Measurements from ENCODE around the gene MACROD2.

MACROD2 gene

GRCh38 chr20:14928083-14928482 is 932.8 kb downstream of the MACROD2 start:
- no peak for DNase-seq (ENCODE audit: low read depth in 3 of 3, low spot score in 1 of 3)

- DNase-seq (ENCODE audit: low read depth in 3 of 3, low spot score in 1 of 3), result no peak
Observed at GRCh38 chr20:14929388-14929787, 934.1 kb downstream of the MACROD2 start.

- no peak for DNase-seq (ENCODE audit: low read depth in 3 of 3, low spot score in 1 of 3)
Observed at GRCh38 chr20:14932040-14932439, 936.7 kb downstream of the MACROD2 start.

- no peak for DNase-seq (ENCODE audit: low read depth in 3 of 3, low spot score in 1 of 3)
Observed at GRCh38 chr20:14935285-14935684, 940.0 kb downstream of the MACROD2 start.

- no peak for DNase-seq (ENCODE audit: low read depth in 3 of 3, low spot score in 1 of 3)
Observed at GRCh38 chr20:14937021-14937420, 941.7 kb downstream of the MACROD2 start.

GRCh38 chr20:14937846-14938245 is 942.5 kb downstream of the MACROD2 start:
- no peak for DNase-seq (ENCODE audit: low read depth in 3 of 3, low spot score in 1 of 3)

GRCh38 chr20:14947536-14947935 is 952.2 kb downstream of the MACROD2 start:
- DNase-seq (ENCODE audit: low read depth in 3 of 3, low spot score in 1 of 3), result no peak

GRCh38 chr20:14947946-14948345 is 952.6 kb downstream of the MACROD2 start:
- DNase-seq (ENCODE audit: low read depth in 3 of 3, low spot score in 1 of 3), result no peak

GRCh38 chr20:14948416-14948815 is 953.1 kb downstream of the MACROD2 start:
- no peak for DNase-seq (ENCODE audit: low read depth in 3 of 3, low spot score in 1 of 3)

- no peak for DNase-seq (ENCODE audit: low read depth in 3 of 3, low spot score in 1 of 3)
Observed at GRCh38 chr20:14950633-14951032, 955.3 kb downstream of the MACROD2 start.

GRCh38 chr20:14951105-14951504 is 955.8 kb downstream of the MACROD2 start:
- DNase-seq (ENCODE audit: low read depth in 3 of 3, low spot score in 1 of 3), result no peak

GRCh38 chr20:14951707-14952418 is 956.5 kb downstream of the MACROD2 start:
- no peak for DNase-seq (ENCODE audit: low read depth in 3 of 3, low spot score in 1 of 3)

GRCh38 chr20:14953736-14954135 is 958.4 kb downstream of the MACROD2 start:
- DNase-seq (ENCODE audit: low read depth in 3 of 3, low spot score in 1 of 3), result no peak

- DNase-seq (ENCODE audit: low read depth in 3 of 3, low spot score in 1 of 3), result no peak
Observed at GRCh38 chr20:14955399-14955798, 960.1 kb downstream of the MACROD2 start.

GRCh38 chr20:14956026-14956425 is 960.7 kb downstream of the MACROD2 start:
- no peak for DNase-seq (ENCODE audit: low read depth in 3 of 3, low spot score in 1 of 3)

GRCh38 chr20:14956538-14956937 is 961.2 kb downstream of the MACROD2 start:
- no peak for DNase-seq (ENCODE audit: low read depth in 3 of 3, low spot score in 1 of 3)

GRCh38 chr20:14957402-14957801 is 962.1 kb downstream of the MACROD2 start:
- DNase-seq (ENCODE audit: low read depth in 3 of 3, low spot score in 1 of 3), result no peak

GRCh38 chr20:14958626-14959025 is 963.3 kb downstream of the MACROD2 start:
- no peak for DNase-seq (ENCODE audit: low read depth in 3 of 3, low spot score in 1 of 3)

- no peak for DNase-seq (ENCODE audit: low read depth in 3 of 3, low spot score in 1 of 3)
Observed at GRCh38 chr20:14959506-14960475, 964.5 kb downstream of the MACROD2 start.

- no peak for DNase-seq (ENCODE audit: low read depth in 3 of 3, low spot score in 1 of 3)
Observed at GRCh38 chr20:14960831-14961230, 965.5 kb downstream of the MACROD2 start.

- DNase-seq (ENCODE audit: low read depth in 3 of 3, low spot score in 1 of 3), result no peak
Observed at GRCh38 chr20:14963262-14963663, 967.9 kb downstream of the MACROD2 start.

GRCh38 chr20:14966203-14966602 is 970.9 kb downstream of the MACROD2 start:
- DNase-seq (ENCODE audit: low read depth in 3 of 3, low spot score in 1 of 3), result no peak
